NCI-H128 (cell line): ENCODE measurements around the gene CCDC146.
"Not testable (repeated sequence)": the region's sequence is repeated elsewhere in the genome, so short reads cannot be mapped to it uniquely, and the experiment has no call there.

Source experiments
- DNase-seq: peaks from one replicate; lab custom pipeline; 2025; ENCODE audit not compliant: unreplicated experiment; lab: John Stamatoyannopoulos, UW

Gene CCDC146

DNA sequence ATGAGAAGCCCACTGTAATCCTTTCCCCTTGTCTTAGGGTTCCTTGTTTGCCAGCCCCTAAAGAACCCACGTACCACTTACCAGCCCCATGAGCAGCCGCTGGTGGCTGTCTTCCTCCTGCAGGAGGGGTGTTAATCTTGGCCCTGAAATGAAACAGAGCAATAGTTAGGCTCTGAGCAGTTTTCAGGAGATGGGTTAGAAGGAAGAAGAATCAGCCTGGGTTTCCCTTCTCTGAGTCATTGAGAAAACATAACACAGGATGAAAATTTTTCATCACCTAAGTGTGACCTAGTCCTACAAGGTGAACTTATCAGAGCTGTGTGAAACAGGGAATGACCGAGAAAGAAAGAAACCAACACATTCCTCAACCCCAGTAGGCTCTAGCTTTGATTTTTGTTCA is 203.7 kb downstream of the CCDC146 start:
- DNase-seq = no peak

DNA sequence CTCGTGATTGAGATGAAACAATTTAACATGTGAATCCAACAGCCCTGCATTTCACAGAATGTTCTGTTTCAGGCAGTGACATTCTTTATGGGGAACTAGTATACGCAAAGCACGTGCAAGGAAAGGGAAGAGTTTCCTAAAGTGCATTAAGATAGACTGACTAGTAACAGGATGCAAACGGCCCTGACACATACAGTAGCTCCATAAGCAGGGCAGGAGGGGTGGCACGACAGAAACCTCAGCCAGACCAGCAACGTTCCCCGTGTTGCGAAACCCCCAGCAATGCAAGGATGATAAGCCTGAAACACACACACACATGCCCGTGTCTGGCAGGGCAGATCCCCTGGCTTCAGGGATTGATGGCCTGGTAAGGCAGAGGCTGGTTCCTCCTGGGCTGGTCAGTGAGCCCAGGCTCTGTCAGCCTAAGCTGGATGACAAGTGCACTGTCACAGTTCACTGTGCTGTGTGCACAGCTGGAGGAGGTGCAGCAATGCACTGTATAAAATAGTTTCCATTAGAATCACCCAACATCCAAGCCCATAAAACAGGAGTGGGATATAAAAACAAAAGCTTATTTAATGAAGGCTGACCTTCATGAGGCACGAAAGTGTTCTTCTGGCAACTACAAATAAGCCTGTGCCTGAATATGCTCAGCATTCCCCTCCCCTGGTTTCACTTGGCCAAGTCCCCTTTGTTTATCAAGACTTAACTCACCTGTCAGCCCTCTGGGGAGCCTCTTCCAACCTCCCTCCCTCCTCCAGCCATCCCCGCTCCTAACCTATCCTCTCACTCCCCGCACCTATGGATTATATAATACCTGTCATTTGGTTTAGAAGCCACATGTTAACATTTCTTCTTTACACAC is 204.9 kb downstream of the CCDC146 start:
- DNase-seq = no peak

DNA sequence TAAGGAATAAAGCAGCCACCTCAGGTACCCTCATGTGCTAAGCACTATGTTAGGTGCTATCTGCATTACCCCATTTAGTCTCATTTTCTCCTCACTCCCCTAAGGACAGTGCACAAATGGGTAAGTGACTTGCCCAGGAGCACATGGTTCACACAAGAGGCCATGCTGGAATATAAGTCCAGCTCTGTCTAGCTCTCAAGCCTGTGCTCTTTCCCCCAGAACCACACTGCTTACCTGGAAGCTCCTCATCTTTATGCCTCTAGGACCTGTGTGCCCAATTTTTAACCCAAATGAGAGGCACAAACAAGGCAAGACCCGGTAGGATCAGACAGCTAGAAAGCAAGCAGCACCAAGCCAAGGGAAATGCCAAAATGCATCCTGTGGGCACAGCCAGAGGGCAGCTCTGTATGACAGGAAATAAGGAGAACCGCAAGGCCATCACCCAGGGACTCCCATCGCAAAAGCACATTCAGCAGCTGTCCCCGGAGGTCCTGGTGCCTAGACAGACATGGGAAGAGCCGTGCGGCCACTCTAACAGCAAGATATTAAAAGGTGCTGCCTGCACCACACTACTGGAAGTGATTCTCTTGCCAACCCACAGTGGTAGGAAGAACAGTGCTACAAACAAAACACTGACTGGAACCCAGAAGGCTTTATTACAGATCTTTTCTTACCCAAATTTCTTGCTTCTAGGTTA is 205.7 kb downstream of the CCDC146 start:
- no peak for DNase-seq

DNA sequence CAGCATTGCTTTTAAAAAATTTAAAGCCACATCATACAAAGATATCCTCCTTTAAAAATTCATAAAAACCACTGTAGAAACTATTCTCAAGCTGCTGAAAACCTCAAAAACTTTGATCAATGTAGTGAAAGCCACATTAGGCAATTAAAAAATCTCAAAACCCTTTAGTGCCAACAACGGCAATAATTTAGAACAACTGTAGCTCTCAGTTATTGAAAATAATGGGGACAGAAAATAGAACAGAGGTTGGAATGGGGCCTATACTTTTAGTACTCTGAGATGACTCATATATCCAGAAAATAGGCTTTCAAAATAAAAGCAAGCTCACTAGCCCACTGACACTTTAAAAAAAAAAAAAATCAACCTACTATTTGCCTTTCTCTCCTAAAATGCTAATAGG is 206.3 kb downstream of the CCDC146 start:
- no peak for DNase-seq

DNA sequence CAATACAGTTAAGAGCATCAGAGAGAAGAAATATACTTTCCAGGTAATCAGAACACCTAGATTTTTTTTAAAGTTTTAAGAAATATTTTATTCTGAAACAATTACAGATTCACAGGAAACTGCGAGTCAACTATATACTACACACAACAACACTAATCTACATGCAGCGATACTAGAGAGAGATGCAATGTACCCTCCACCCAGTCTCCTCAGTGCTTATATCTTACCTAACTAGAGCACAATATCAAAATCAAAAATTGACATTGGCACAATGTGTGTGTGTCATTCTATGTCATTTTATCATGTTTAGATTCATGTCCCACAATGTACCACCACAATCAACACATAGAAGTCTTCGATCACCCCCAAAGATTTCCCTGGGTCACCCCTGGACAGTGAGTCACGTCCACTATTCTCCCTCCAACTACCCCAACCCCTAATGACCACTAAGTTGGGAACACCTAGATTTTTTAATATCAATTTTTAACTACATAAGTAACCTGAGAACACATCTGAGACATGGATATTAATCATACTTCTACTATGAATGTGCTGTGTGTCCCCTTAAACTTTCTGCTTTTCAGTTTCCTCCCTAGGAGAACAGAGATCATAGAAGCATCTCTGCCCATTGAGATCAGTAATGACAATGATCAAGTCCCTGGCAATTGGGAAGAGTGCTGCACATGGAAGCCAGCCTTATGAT is 207.2 kb downstream of the CCDC146 start:
- DNase-seq = no peak

DNA sequence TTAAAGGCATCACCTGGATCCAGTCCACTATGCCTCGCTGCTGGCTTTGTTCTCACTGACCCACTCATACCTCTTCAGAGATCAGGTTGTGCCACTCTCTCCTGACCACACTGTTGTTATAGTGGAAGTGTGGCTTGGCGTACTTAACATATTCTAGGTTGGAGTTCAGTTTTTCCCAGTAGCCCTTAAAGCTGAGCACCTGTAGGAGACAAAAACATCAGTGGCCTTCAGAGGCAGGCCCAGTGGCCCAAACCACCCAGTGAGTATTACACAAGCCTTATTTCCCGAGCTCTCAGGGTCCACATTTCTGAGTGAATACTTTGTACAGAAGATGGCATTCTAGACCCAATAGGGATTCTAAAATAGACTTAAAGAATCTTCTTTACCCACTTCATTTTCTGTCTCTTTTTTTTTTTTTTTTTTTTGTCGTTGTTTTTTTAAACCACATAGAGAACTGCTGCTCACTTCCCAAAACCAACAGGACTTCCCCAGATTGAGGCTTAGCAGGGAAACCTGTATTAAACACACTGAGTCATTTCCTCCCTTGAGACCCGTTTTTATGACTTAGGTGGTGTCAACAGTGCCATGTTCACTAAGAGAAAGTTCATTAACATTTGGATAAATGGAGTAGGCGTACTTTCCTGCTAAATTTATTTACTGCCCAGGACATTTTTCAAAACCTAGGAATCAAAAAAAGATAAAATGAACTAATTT is 207.9 kb downstream of the CCDC146 start:
- DNase-seq = no peak

DNA sequence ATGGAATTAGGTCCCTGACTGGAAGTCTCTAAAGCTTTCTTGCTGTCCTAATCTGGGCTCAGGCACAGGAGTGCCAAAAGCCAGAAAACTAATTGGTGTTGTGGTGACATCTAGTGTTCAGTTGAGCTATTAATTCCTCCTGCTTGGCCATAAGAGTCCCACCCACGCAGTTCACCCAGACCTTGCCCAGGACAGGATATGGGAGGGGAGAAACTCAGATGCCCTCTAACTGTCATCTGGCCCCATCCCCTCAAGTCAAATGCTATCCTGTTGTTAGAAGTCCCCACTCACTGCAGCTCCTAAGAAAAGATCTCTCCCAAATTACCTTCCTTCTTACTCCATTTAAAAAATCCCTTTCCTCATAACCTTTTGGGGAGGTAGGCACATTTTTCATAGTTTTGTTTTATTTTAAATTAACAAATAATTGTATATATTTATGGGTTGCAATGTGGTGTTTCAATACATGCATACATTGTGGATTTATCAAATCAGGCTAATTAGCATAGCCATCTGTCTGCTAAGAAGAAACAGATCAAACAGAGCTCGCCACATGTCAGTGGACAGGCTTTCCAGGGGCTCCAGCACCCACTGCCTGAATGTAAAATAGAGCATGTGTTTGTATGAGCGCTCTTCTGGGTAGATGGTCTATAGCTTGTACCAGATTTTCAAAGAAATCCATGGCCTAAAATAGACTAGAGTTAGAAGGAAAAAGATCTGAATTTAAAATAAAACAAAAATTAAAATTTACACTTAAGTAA is 209.7 kb downstream of the CCDC146 start:
- peak; percentile 44 for DNase-seq

DNA sequence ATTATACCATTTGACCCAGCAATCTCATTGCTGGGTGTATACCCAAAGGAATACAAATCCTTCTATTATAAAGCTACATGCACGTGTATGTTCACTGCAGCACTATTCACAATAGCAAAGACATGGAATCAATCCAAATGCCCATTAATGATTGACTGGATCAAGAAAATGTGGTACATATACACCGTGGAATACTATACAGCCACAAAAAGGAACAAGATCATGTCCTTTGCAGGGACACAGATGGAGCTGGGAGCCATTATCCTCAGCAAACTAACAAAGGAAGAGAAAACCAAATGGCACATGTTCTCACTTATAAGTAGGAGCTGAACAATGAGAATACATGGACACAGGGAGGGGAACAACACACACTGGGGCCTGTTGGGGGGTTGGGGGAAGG is 211.6 kb downstream of the CCDC146 start:
- DNase-seq = not testable (repeated sequence)

DNA sequence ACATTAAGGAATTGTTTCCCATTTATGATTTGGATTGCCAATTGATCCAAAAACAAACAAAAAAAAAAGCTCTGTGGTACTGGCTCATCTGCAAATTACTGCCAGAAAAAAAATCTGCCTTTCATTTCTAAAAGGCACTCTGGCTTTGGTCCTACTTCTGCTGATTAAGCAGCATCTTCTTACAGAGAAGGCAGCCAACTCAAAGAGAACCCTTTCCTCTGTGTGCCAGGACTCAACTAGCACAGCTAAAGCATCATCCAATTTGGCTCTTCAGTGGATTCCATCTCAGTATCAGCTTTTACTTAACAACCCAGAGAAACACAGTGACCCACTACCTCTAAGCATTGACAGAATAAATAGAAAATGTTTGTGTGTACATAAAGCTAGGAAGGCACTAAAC is 213.2 kb downstream of the CCDC146 start:
- no peak for DNase-seq

DNA sequence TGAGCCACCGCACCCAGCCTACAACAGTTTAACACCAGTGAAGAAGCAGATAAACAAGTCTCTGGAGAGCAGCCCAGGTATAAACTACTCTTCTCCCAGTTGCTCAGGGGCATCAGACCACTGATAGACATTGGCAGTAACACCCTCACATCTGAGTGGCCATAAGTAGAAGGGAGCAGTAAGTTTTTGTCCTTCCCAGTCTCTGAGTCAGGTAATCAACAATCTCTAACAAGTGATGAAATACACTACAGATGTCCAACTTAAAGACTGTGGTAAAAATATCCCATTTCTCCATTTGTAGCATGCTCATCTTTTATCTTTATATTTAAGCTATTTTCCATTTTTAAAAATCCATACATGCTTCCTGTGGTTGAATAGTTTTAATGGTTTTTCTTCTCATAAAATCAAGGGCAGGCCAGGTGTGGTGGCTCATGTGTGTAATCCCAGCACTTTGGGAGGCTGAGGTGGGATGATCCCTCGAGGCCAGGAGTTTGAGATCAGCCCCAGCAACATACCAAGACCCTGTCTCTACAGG is 215.1 kb downstream of the CCDC146 start:
- DNase-seq = no peak

DNA sequence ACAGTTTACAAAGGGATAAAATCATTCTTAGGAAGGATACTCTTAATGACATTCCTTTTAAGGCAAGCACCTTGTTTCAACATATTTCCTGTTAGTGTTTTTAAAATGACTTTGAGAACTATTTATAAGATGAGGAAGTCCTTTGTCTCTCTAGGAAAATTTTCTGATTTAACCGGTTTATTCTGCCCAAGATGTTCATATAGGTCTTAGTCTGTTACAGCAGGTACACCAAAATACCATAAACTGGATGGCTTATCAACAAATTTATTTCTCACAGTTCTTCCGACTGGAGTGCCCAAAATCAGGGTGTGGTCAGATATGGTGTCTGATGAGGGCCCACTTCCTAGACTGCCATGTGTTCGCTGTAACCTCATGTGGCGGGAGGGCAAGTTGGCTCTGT is 215.8 kb downstream of the CCDC146 start:
- DNase-seq = no peak

DNA sequence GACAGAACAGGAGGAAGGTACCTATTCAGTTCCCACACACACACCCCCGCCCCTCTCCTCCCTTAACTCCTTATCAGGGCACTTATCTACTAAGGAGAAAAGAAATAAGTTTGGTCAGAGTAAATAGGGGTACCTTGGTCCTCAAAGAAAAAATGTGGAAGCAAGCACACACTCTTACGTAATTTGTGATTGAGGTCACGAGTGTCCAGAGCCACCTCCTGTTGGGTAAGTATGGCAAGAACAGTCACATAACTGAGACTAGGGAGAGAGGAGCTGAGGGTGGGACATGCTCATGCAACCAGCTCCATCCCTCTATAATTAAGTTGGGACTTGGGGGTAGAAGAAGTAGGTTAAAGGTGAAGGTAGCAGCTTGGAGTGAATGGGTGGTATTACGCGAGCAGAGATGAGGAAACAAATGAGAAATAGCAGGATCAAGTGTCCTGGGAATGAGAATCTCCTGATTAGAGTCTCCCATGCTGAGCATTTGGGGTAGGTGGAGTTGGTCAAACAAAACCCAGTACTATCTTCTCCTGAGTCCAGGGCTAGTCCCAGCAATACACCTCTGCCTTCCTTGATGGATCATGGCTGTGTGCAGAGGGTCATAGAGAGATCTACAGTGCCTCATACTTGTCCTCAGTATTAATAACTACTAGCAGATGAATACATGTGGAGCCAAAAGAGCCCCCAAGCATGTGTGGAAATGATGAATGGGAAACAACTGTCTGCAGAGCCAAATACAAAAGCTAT is 216.6 kb downstream of the CCDC146 start:
- DNase-seq = no peak

DNA sequence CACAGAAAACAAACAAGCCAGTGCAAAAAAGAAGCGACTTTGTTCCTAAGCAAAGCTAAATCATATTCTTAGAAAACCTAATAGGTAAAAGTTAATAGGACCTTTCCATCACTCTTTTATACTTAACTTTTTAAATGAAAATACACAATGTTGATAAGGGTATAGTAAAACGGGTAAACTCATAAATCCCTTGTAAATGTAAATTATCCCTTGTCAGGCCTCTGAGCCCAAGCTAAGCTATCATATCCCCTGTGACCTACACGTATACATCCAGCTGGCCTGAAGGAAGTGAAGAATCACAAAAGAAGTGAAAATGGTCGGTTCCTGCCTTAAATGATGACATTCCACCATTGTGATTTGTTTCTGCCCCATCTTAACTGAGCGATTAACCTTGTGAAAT is 217.3 kb downstream of the CCDC146 start:
- DNase-seq = no peak
